G401 (cell line): Measurements from ENCODE around the gene RAG1. TPM values are rescaled to one million over a fixed set of nuclear protein-coding genes. Genes with fewer than 3 reads are reported as not detected.
"Not testable (repeated sequence)": the region's sequence is repeated elsewhere in the genome, so short reads cannot be mapped to it uniquely, and the experiment has no call there.

Experiments
- DNase-seq: peaks from one replicate; pipeline ENCODE4 v3.0.0-alpha.2; 2015; ENCODE audit warnings: low spot score
- in situ Hi-C: cut with HindIII; loops from 2 replicates; pipeline ENCODE4 v1.10.0; 2016; ENCODE audit warnings: low sequenced_read_pairs, mixed read lengths
- total RNA-seq: library from RNA; depleted of rRNA; stranded (reverse); fragments of >200 nt; shearing (Covaris generic); gene quantifications from 2 replicates; pipeline ENCODE4 v1.2.3, GENCODE V29; 2014; rRNA removed

Gene RAG1
- total RNA-seq = 0.25 TPM in 1 of 2 replicates, not detected in the other

DNA sequence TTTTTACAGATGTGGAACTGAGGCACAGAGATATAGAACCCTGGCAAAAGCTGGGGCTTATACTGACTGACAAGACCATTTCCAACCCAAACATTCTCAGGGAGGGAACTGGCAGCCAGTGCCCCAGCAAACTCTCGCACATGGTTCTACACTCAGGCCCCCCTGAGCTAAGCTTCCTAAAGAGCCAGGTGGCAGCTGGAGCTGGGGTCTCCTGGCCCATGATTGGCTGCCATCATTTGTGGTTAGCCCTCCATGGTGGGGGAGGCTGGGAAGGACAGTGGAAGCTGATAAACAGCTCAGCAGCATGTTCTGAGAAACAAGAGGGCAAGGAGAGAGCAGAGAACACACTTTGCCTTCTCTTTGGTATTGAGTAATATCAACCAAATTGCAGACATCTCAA is at the start of gene RAG1:
TSS of gene RAG1 (plus strand) at position 314 of the 400 bp plus-strand sequence. CDS start 5,298 bp downstream, outside the sequence.
- in situ Hi-C loops = no loop called here
- no peak for DNase-seq

DNA sequence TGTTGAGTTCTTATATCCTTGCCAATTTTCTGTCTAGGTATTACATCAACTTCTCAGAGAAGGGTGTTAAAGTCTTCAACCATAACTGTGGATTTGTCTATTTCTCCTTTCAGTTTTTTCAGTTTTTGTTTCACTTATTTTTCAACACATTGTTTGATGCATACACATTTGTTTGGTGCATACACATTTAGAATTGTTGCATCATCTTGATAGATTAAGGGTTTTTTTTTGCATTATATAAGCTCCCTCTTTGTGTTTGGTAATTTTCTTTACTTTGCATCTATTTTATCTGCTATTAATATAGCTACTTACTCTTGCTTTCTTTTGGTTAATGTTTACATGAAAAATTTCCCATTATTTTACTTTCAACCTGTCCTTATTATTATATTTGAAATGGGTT is 37.0 kb upstream of the RAG1 start:
- DNase-seq = no peak
- in situ Hi-C loops = no loop called here

DNA sequence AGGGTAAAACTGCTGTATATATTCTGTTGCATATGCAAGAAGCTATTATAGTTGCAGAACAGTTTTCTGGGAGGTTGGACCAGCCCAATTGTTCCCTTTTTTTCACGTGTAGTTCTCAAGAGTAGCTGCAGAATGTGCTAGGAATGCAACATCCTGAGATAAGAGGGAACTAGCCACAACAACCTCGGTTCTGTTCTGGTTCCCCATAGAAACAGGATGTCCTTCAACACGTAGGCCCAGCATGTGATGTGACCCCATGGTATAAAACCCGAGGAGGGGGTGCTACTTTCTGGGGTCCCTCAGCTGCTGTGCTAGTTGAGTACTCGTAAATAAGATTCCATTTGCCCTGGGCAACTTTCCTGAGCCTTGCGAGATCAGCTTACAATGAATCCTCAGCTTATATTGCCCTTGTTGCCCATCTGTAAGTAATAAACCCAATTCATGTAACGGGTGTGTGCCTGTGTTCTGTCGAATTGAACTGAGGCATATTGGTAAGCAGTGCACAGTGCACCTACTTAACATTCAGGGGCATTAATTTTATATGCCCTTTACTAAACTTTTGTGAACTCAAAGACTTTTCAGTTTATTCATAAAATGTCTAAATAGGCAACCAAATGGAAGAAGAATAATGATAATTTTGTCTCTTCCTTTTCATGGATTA is 34.7 kb upstream of the RAG1 start:
- no peak for DNase-seq
- in situ Hi-C loops = no loop called here

DNA sequence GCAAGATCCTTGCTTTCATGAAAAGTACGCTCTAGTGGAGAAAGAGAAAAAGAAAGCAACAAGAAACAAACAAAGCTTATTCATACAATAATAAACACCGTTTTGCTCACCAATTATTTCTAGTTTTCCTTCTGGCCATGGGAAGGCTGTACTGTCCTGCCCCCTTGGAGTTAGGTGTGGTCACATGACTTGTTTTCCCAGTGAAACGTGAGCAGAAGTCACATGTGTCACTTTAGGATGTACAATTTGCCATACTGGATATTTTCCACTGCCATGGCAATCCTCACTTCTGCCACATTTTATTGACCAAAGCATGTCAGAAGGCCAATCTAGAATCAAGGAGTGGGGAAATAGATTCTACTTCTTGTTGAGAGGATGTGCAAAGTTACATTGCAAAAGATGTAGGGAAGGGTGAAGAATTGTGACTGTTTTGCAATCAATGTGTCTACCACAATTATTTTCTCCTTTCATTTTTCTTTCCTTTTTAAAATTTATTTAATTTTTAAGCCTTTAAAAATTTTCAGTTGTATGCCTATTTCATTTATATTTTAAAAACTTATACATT is 33.4 kb upstream of the RAG1 start:
- in situ Hi-C loops = no loop called here
- DNase-seq = no peak

DNA sequence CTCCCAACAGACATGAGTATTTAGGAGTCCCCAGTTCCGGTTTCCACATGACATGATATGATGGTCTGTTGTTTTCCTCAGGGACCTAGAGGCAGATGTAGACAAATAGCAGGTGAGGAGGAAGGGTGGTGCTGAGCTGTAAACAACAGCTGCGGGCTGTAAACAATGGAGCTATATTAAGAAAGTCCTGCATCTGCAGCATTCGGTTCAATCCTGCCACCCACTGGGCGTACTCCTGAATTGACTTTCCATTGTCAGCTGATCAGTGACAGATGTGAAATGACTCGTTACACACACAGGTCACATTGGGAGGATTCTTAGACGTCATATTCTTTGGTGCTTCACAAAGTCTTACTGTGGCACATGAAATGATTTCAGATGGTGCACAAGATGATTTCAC is 26.8 kb upstream of the RAG1 start:
- in situ Hi-C loops = no loop called here
- no peak for DNase-seq

DNA sequence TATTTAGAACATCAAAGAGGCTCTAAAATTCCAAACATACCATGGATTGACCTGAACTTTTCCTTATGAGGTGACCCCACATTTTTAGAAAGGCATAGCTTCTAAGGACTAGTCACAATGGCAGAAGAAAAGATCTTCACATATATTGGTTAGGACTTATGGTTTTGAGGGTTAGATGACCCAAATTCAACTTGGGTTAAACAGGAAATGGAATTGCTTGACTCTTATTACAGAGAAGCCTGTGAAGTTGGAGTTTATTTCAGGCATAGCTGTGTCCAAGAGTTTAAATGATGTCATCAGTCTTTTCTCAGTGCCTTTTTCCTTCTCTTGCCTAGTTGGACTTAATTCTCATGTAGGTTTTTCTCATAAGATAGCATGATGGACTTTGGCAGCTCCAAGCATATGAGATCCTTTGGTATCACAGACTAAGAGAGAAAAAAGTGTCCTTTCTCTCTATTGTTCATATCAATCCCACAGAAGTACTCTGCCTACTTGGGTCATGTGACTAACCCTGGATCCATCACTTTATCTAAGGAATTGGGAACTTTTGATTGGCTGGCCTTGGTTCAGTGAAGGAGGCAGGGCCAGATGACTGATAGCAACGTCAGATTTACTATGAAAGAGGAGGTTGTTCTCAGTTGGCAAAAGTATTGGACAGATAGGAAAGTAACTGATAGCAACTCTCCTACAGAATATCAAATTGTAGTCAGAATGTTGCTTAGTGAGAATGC is 17.3 kb upstream of the RAG1 start:
- in situ Hi-C loops = no loop called here
- no peak for DNase-seq

DNA sequence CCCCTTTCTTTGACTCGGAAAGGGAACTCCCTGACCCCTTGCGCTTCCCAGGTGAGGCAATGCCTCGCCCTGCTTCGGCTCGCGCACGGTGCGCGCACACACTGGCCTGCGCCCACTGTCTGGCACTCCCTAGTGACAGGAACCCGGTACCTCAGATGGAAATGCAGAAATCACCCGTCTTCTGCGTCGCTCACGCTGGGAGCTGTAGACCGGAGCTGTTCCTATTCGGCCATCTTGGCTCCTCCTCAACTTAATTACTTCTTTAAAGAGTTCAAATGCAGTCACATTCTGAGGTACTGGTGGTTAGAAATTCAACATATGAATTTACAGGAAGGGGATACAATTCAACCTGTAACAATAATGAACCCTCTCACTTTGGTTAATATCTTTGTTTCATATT is 10.4 kb upstream of the RAG1 start:
- in situ Hi-C loops, DNase-seq: not testable (repeated sequence)

DNA sequence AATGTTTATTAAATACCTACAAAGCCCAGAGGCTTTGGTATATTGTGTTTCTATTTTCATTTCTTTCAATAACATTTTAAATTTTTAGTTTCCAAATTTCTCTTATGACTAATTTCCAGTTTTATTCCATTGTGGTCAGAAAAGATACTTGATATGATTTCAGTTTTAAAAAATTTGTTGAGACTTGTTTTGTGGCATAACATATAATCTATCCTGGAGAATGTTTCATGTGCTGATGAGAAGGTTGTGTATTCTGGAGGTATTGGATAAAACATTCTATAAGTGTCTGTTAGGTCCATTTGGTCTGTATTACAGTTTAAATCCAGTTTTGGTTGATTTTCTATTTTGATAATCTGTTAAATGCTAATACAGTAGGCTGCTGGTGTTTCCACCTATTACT is 9.8 kb upstream of the RAG1 start:
- in situ Hi-C loops = no loop called here

DNA sequence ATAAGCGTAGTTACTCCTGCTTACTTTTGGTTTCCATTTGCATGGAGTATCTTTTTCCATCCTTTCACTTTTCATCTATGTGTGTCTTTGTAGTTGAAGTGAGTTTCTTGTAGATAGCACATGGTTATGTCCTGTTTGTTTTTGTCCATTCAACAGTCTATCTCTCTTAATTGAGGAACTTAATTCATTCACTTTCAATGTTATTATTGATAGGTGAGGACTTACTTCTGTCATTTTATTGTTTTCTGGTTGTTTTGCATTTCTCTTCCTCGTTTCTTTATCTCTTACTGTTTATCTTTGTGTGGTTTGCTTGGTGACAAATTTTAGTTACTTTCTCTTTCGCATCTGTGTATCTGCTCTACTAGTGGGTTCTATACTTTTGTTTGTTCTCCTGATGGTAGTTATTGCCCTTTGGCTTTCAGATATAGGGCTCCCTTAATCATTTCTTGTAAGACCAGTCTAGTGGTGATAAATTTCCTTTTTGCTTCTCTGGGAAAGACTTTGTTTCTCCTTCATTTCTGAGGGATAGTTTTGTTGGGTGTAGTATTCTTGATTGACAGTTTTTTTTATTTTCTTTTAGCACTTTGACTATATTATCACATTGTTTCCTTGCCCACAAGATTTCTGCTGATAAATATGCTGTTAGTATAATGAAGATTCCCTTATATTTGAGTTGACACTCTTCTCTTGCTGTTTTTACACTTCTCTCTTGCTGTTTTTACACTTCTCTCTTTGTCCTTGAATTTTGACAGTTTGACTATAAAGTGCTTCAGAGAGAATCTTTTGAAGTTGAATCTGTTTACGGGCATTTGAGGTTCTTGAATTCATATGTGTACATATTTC is 9.0 kb upstream of the RAG1 start:
- in situ Hi-C loops = no loop called here
- no peak for DNase-seq

More for the DNA sequence above, 9.8 kb upstream of the RAG1 start:
- DNase-seq = no peak

DNA sequence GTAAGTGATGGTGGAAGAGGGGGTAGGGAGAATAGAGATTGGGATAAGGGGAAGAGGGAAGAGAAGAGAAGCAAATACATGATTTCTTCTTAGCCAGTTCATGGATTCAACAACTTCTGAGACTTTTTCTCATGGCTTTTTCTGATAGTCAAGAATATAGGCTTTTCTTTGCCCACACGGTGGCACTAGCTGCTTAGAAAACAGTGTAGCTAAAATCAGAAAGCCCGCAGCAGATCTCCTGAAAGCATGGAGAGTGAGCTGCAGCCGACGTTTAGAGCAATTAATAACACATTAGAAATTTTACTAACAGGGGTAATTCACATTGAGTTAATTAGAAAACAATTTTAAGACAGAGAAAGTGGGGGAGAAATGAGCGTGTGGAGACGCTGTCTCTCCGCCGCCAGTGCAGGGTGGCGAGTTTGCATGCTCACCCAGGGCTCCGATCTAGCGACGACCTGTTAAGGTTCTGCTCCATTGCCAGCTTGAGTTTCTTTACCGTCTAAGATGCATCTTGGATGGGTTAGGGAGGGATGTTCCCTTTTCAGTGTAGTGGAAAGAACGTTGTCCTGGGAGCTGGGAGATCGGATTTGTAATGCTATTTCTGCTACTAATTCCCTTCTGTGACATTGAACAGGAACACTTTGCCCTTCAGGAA is 3.3 kb upstream of the RAG1 start:
- in situ Hi-C loops = no loop called here
- DNase-seq = peak; percentile 76

DNA sequence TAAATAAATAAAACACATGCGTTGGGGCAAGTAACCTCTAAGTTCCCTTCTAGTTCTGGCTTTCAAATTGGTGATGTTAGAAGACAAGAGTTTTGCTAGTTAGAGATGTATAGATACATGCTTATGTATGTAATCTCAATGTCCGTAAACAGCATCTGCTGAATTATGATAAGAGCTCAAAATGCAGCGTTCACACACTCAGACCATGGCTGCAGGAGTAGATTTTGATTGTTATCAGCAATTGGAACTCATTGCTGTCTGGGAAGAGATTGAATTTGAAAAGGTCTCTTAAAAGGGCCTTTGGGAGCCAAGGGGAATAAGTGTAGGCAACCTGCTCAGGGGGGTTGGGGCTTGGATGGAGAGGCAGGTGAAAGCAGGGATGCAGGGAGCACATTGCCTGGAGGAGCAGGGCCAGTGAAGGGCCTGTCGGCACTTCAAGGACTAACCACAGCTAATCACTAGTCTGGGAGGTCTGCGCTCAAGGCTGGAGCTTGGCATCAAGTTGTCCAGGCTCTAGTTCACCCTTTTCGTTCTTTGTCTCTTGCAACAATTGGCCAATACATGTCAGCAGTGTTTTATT is 2.7 kb upstream of the RAG1 start:
- DNase-seq = peak; percentile 6
- in situ Hi-C loops = no loop called here

DNA sequence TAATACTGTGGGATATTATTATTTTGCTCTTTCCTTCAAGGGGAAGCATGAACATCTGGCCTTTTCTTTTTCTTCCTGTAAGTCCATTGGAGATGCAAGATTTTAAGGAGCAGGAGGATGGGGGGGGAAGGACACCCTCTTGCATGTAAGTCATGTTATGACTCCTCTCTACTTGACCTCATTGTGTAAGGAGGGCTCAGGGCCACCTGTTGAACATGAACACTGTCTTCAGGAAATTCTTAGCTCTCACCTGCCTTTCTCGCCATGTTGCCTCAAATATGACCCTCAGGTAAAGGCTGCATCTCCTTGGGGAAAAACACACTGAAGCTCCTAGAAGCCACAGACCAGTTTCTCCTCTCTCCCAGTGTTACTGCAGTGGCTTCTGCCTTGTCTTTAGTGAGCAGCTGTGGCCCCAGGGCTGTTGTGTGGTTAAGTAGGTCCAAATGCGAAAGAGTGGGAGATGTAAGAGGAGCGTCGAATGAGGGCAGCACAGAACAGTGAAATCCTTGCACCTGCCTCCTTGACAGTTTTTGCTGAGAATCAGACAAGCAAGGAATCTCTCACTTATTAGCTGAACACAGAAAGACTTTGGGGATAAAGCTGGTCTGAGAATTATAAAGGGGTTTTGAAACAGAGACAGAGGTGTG is 1.3 kb upstream of the RAG1 start:
- no peak for DNase-seq
- in situ Hi-C loops = no loop called here

DNA sequence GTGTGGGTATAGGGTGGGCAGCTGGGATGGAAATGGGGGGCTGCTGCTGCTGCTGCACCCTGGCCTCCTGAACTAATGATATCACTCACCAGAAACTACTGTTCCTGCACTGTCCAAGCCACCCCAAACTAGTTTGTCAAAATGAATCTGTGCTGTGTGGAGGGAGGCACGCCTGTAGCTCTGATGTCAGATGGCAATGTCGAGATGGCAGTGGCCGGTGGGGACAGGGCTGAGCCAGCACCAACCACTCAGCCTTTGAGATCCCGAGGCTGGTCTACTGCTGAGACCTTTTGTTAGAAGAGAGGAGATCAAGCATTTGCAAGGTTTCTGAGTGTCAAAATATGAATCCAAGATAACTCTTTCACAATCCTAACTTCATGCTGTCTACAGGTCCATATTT is 1.3 kb downstream of the RAG1 start:
- in situ Hi-C loops = no loop called here

DNA sequence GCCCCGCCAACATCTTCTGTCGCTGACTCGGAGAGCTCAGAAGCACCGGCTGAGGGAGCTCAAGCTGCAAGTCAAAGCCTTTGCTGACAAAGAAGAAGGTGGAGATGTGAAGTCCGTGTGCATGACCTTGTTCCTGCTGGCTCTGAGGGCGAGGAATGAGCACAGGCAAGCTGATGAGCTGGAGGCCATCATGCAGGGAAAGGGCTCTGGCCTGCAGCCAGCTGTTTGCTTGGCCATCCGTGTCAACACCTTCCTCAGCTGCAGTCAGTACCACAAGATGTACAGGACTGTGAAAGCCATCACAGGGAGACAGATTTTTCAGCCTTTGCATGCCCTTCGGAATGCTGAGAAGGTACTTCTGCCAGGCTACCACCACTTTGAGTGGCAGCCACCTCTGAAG is 6.7 kb downstream of the RAG1 start:
- in situ Hi-C loops = no loop called here
- DNase-seq = no peak

More for the DNA sequence above, 1.3 kb downstream of the RAG1 start:
- no peak for DNase-seq

DNA sequence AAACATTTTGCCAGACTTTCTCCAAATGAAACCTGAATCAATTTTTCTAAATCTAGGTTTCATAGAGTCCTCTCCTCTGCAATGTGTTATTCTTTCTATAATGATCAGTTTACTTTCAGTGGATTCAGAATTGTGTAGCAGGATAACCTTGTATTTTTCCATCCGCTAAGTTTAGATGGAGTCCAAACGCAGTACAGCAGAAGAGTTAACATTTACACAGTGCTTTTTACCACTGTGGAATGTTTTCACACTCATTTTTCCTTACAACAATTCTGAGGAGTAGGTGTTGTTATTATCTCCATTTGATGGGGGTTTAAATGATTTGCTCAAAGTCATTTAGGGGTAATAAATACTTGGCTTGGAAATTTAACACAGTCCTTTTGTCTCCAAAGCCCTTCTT is 9.6 kb downstream of the RAG1 start:
- in situ Hi-C loops = no loop called here
- DNase-seq = no peak

DNA sequence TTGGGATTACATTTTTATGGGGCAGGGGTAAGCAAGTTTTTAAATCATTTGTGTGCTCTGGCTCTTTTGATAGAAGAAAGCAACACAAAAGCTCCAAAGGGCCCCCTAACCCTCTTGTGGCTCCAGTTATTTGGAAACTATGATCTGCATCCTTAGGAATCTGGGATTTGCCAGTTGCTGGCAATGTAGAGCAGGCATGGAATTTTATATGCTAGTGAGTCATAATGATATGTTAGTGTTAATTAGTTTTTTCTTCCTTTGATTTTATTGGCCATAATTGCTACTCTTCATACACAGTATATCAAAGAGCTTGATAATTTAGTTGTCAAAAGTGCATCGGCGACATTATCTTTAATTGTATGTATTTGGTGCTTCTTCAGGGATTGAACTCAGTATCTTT is 10.1 kb downstream of the RAG1 start:
- no peak for DNase-seq
- in situ Hi-C loops = no loop called here

DNA sequence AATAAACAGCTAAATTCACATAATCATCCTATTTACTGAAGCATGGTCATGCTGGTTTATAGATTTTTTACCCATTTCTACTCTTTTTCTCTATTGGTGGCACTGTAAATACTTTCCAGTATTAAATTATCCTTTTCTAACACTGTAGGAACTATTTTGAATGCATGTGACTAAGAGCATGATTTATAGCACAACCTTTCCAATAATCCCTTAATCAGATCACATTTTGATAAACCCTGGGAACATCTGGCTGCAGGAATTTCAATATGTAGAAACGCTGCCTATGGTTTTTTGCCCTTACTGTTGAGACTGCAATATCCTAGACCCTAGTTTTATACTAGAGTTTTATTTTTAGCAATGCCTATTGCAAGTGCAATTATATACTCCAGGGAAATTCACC is 10.7 kb downstream of the RAG1 start:
- no peak for DNase-seq
- in situ Hi-C loops = no loop called here

DNA sequence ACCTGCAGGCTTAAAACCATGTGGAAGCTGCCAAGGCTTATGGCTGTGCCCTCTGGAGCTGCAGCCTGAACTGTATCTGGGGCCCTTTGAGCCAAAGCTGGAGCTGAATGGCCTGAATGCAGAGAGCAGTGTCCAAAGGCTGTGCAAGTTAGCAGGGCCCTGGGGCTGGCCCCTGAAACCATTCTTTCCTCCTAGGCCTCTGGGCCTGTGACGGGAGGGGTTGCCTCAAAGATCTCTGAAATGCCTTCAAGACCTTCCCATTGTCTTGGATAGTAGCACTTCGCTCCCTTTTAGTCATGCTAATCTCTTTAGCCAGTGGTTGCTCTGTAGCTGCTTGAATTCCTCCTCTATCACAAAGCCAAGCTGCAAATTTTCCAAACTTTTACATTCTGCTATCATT is 13.7 kb downstream of the RAG1 start:
- DNase-seq = no peak
- in situ Hi-C loops = no loop called here
